ENCODE results near the gene CDCP1.

CDCP1 gene

GRCh38 chr3:45137656-45138181, 8.5 kb downstream of the CDCP1 start:
- DNase-seq (ENCODE audit: low spot score): no peak

GRCh38 chr3:45135959-45136358, 10.2 kb downstream of the CDCP1 start:
- DNase-seq (ENCODE audit: low spot score): peak; percentile 36

GRCh38 chr3:45134758-45135521, 11.2 kb downstream of the CDCP1 start:
- DNase-seq (ENCODE audit: low spot score): no peak

GRCh38 chr3:45132568-45133211, 13.5 kb downstream of the CDCP1 start:
- DNase-seq (ENCODE audit: low spot score): no peak

GRCh38 chr3:45131201-45131600, 15.0 kb downstream of the CDCP1 start:
- DNase-seq (ENCODE audit: low spot score): no peak

GRCh38 chr3:45130476-45130875, 15.7 kb downstream of the CDCP1 start:
- no peak for DNase-seq (ENCODE audit: low spot score)

- no peak for DNase-seq (ENCODE audit: low spot score)
Measured at GRCh38 chr3:45128950-45129349, 17.2 kb downstream of the CDCP1 start.

- no peak for DNase-seq (ENCODE audit: low spot score)
Measured at GRCh38 chr3:45127130-45127822, 18.9 kb downstream of the CDCP1 start.

GRCh38 chr3:45126730-45127129, 19.4 kb downstream of the CDCP1 start:
- no peak for DNase-seq (ENCODE audit: low spot score)

GRCh38 chr3:45125550-45126026, 20.6 kb downstream of the CDCP1 start:
- DNase-seq (ENCODE audit: low spot score): no peak

- DNase-seq (ENCODE audit: low spot score): no peak
Measured at GRCh38 chr3:45124956-45125355, 21.2 kb downstream of the CDCP1 start.

GRCh38 chr3:45124352-45124751, 21.8 kb downstream of the CDCP1 start:
- no peak for DNase-seq (ENCODE audit: low spot score)

- DNase-seq (ENCODE audit: low spot score): no peak
Measured at GRCh38 chr3:45123581-45124269, 22.5 kb downstream of the CDCP1 start.

GRCh38 chr3:45123030-45123429, 23.1 kb downstream of the CDCP1 start:
- no peak for DNase-seq (ENCODE audit: low spot score)

GRCh38 chr3:45120359-45121158, 25.6 kb downstream of the CDCP1 start:
- no peak for DNase-seq (ENCODE audit: low spot score)

- DNase-seq (ENCODE audit: low spot score): no peak
Measured at GRCh38 chr3:45119824-45120358, 26.3 kb downstream of the CDCP1 start.

GRCh38 chr3:45119376-45119775, 26.8 kb downstream of the CDCP1 start:
- no peak for DNase-seq (ENCODE audit: low spot score)

GRCh38 chr3:45118615-45119071, 27.5 kb downstream of the CDCP1 start:
- DNase-seq (ENCODE audit: low spot score): no peak

- DNase-seq (ENCODE audit: low spot score): no peak
Measured at GRCh38 chr3:45116350-45116749, 29.8 kb downstream of the CDCP1 start.

GRCh38 chr3:45113625-45114050, 32.5 kb downstream of the CDCP1 start:
- no peak for DNase-seq (ENCODE audit: low spot score)

GRCh38 chr3:45112939-45113338, 33.2 kb downstream of the CDCP1 start:
- DNase-seq (ENCODE audit: low spot score): no peak
